Hepatocyte (in vitro differentiated cells): ENCODE results near the gene EOLA1. TPM values are rescaled to one million over a fixed set of nuclear protein-coding genes. Genes with fewer than 3 reads are reported as not detected.
"Not testable (repeated sequence)": the region's sequence is repeated elsewhere in the genome, so short reads cannot be mapped to it uniquely, and the experiment has no call there.

Source experiments
- DNase-seq: peaks from one replicate; pipeline ENCODE4 v3.0.0-alpha.2; 2016; ENCODE audit warnings: low spot score
- H2AFZ ChIP-seq: fragments of 200-600 bp; sonication (generic); 2 replicates; pipeline ENCODE4 v1.6.0; 2016; ENCODE audit warnings: antibody characterized with exemption, mild to moderate bottlenecking
- H3K27ac ChIP-seq: fragments of 200-600 bp; sonication (generic); 2 replicates; pipeline ENCODE4 v1.5.1; 2016; ENCODE audit warnings: mild to moderate bottlenecking
- H3K27me3 ChIP-seq: fragments of 200-600 bp; sonication (generic); 2 replicates; pipeline ENCODE4 v1.6.1; 2016
- H3K36me3 ChIP-seq: fragments of 200-600 bp; sonication (generic); replicated peaks from 2 replicates; pipeline ENCODE4 v1.5.1; 2016; ENCODE audit warnings: low read depth; ENCODE audit not compliant: insufficient read depth
- H3K4me1 ChIP-seq: fragments of 200-600 bp; sonication (generic); 2 replicates; pipeline ENCODE4 v1.5.1; 2016; ENCODE audit warnings: mild to moderate bottlenecking, moderate library complexity; ENCODE audit not compliant: insufficient read depth
- H3K4me2 ChIP-seq: fragments of 200-600 bp; sonication (generic); 2 replicates; pipeline ENCODE4 v1.6.0; 2016
- H3K4me3 ChIP-seq: fragments of 200-600 bp; sonication (generic); 2 replicates; pipeline ENCODE4 v1.5.1; 2016; ENCODE audit warnings: mild to moderate bottlenecking
- H3K79me2 ChIP-seq: fragments of 200-600 bp; sonication (generic); 2 replicates; pipeline ENCODE4 v1.6.0; 2017; ENCODE audit warnings: mild to moderate bottlenecking
- H3K9me2 ChIP-seq: fragments of 200-600 bp; sonication (generic); replicated peaks from 2 replicates; pipeline ENCODE4 v1.6.0; 2017; ENCODE audit warnings: mild to moderate bottlenecking; ENCODE audit not compliant: insufficient read depth
- H3K9me3 ChIP-seq: fragments of 200-600 bp; sonication (generic); 2 replicates; pipeline ENCODE4 v1.5.1; 2016; ENCODE audit warnings: low read depth, mild to moderate bottlenecking
- H4K20me1 ChIP-seq: fragments of 200-600 bp; sonication (generic); 2 replicates; pipeline ENCODE4 v1.6.0; 2016; ENCODE audit warnings: mild to moderate bottlenecking; ENCODE audit not compliant: insufficient read depth, poor library complexity, severe bottlenecking
- EZH2 ChIP-seq: fragments of 200-600 bp; sonication (generic); IDR thresholded peaks from 2 replicates; pipeline ENCODE4 v1.6.1; 2016; ENCODE audit warnings: antibody characterized with exemption, mild to moderate bottlenecking, borderline replicate concordance
- EZH2phosphoT487 ChIP-seq: fragments of 200-600 bp; sonication (generic); IDR thresholded peaks from one replicate; pipeline ENCODE4 v1.6.1; 2018; ENCODE audit warnings: antibody characterized with exemption, mild to moderate bottlenecking, low read depth, moderate library complexity; ENCODE audit not compliant: unreplicated experiment, severe bottlenecking
- WGBS: methylation state at CpG from one replicate; pipeline ENCODE4 v1.1.6; 2016; ENCODE audit warnings: low lambda C conversion rate; ENCODE audit errors: missing lambda C conversion rate; 5-methylcytosine and 5-hydroxymethylcytosine counted together
- polyA plus RNA-seq: library from polyadenylated mRNA; unstranded; fragments of >200 nt; fragmentation: Nextera tagmentation; extraction: Ambion mirVana; gene quantifications from 2 replicates; pipeline ENCODE4 v1.2.1, GENCODE V29; 2016
- total RNA-seq: library from RNA; depleted of rRNA; stranded (reverse); fragments of >200 nt; gene quantifications from 2 replicates; pipeline ENCODE4 v1.2.3, GENCODE V29; 2014
- TF ChIP-seq, protein P1 (sequence below): fragments of 200-600 bp; sonication (generic); IDR thresholded peaks from 2 replicates; pipeline ENCODE4 v1.5.1; 2016; ENCODE audit warnings: antibody characterized with exemption, mild to moderate bottlenecking; ENCODE audit not compliant: poor library complexity

The EOLA1 gene
- total and polyA plus RNA-seq, 2 experiments from 2014 or later, result 9.1 to 13.4 TPM

GRCh38 chrX:149569770-149570169 lies 29.0 kb downstream of the EOLA1 start:
- H3K79me2 ChIP-seq, result no peaks in the 10 kb centered on the region
- no peaks in the 10 kb centered on the region for H3K4me1 ChIP-seq
- H3K9me3 ChIP-seq, result no peaks in the 10 kb centered on the region
- WGBS, result 59% methylated on average over 2 of the region's 2 CpGs
- H3K36me3 ChIP-seq, result no peaks in the 10 kb centered on the region
- no peak overlapping the region for H2AFZ ChIP-seq
- H3K4me2 ChIP-seq, result no peak overlapping the region
- DNase-seq, result no peak
- no peaks in the 10 kb centered on the region for H3K27me3 ChIP-seq
- no peak overlapping the region for H3K4me3 ChIP-seq
- H3K9me2 ChIP-seq, result no peaks in the 10 kb centered on the region
- H4K20me1 ChIP-seq, result no peaks in the 10 kb centered on the region
- H3K27ac ChIP-seq, result no peak overlapping the region
- TF ChIP-seq, protein P1, sequence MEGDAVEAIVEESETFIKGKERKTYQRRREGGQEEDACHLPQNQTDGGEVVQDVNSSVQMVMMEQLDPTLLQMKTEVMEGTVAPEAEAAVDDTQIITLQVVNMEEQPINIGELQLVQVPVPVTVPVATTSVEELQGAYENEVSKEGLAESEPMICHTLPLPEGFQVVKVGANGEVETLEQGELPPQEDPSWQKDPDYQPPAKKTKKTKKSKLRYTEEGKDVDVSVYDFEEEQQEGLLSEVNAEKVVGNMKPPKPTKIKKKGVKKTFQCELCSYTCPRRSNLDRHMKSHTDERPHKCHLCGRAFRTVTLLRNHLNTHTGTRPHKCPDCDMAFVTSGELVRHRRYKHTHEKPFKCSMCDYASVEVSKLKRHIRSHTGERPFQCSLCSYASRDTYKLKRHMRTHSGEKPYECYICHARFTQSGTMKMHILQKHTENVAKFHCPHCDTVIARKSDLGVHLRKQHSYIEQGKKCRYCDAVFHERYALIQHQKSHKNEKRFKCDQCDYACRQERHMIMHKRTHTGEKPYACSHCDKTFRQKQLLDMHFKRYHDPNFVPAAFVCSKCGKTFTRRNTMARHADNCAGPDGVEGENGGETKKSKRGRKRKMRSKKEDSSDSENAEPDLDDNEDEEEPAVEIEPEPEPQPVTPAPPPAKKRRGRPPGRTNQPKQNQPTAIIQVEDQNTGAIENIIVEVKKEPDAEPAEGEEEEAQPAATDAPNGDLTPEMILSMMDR, result no peak
- no peak for TF ChIP-seq EZH2phosphoT487
- TF ChIP-seq EZH2, result no peak

GRCh38 chrX:149570668-149571067 lies 29.9 kb downstream of the EOLA1 start:
- Histone ChIP-seq H2AFZ (no peak overlapping the region), H3K9me2 (no peaks in the 10 kb centered on the region)

DNA sequence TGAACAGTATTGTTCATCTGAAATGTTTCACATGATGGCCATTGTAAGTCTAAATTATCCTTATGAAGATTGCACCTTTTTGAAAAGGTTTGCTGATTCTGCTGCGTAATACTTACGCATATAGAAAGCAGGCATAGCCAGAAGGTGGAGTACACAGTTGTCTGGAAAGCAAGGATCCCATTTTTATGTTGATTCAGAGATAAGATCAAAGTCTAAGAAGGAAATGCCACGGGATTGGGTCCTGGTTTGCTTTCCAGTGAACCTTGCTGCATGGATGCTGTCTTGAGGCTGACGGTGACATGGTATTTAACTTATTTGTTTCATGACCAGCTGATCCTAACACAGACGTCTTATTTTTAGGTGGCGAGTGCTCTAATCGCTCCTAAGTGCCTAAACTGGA lies 31.0 kb downstream of the EOLA1 start:
- no peaks in the 10 kb centered on the region for H3K9me3 ChIP-seq
- WGBS, result 55% methylated on average over 7 of the region's 7 CpGs
- no peaks in the 10 kb centered on the region for H3K4me1 ChIP-seq
- H3K36me3 ChIP-seq, result no peaks in the 10 kb centered on the region
- TF ChIP-seq EZH2, result no peak
- TF ChIP-seq, protein P1, result no peak
- no peak for TF ChIP-seq EZH2phosphoT487
- no peak overlapping the region for H2AFZ ChIP-seq
- no peaks in the 10 kb centered on the region for H3K9me2 ChIP-seq
- no peak overlapping the region for H3K27ac ChIP-seq
- DNase-seq, result peak; percentile 4
- H3K79me2 ChIP-seq, result no peaks in the 10 kb centered on the region
- H3K27me3 ChIP-seq, result no peaks in the 10 kb centered on the region
- H3K4me2 ChIP-seq, result no peak overlapping the region
- no peak overlapping the region for H3K4me3 ChIP-seq
- no peaks in the 10 kb centered on the region for H4K20me1 ChIP-seq

More at GRCh38 chrX:149570668-149571067, 29.9 kb downstream of the EOLA1 start:
- H3K4me2 ChIP-seq, result no peak overlapping the region
- no peaks in the 10 kb centered on the region for H3K9me3 ChIP-seq
- peak; percentile 44 for DNase-seq
- H3K79me2 ChIP-seq, result no peaks in the 10 kb centered on the region
- H3K4me1 ChIP-seq, result no peaks in the 10 kb centered on the region
- H3K4me3 ChIP-seq, result no peak overlapping the region
- no peaks in the 10 kb centered on the region for H3K36me3 ChIP-seq
- H4K20me1 ChIP-seq, result no peaks in the 10 kb centered on the region
- H3K27ac ChIP-seq, result no peak overlapping the region
- no peaks in the 10 kb centered on the region for H3K27me3 ChIP-seq
- TF ChIP-seq EZH2, result no peak
- TF ChIP-seq EZH2phosphoT487, result no peak
- TF ChIP-seq, protein P1, result no peak
- 48% methylated on average over 6 of the region's 6 CpGs for WGBS

- H3K4me3 ChIP-seq, result no peak overlapping the region
- 67% methylated on average over 1 of the region's 1 CpG for WGBS
- TF ChIP-seq, protein P1, result no peak
- TF ChIP-seq EZH2phosphoT487 (no peak), EZH2 (no peak)
Observed at GRCh38 chrX:149572743-149573142, 31.9 kb downstream of the EOLA1 start.

GRCh38 chrX:149573456-149573855 lies 32.6 kb downstream of the EOLA1 start:
- H4K20me1 ChIP-seq, H3K27me3 ChIP-seq, H3K79me2 ChIP-seq, H3K4me1 ChIP-seq, DNase-seq, H3K27ac ChIP-seq, H3K9me2 ChIP-seq, H2AFZ ChIP-seq, H3K4me3 ChIP-seq, H3K9me3 ChIP-seq, H3K36me3 ChIP-seq, H3K4me2 ChIP-seq: not testable (repeated sequence)
- no CpG with 5 or more reads among the region's 1 CpG for WGBS

More at GRCh38 chrX:149572743-149573142, 31.9 kb downstream of the EOLA1 start:
- Histone ChIP-seq H4K20me1 (no peaks in the 10 kb centered on the region), H3K9me3 (no peaks in the 10 kb centered on the region), H3K9me2 (no peaks in the 10 kb centered on the region), H3K4me2 (no peak overlapping the region), H2AFZ (no peak overlapping the region), H3K79me2 (no peaks in the 10 kb centered on the region), H3K4me1 (no peaks in the 10 kb centered on the region), H3K36me3 (no peaks in the 10 kb centered on the region), H3K27me3 (no peaks in the 10 kb centered on the region), H3K27ac (no peak overlapping the region)
- peak; percentile 2 for DNase-seq
